Pancreas (tissue), 10 donors: ENCODE data around the gene DENND1A. TPM values are rescaled to one million over a fixed set of nuclear protein-coding genes. Genes with fewer than 3 reads are reported as not detected.

Source experiments
- ATAC-seq, 4 donors: fragments of 200-7000 bp; cut with Tn5 transposase; one replicate each; pipeline versions ENCODE4 v1.8.0 to v1.9.1; 2020; ENCODE audit warnings: mild to moderate bottlenecking in 4 of 4, moderate library complexity in 4 of 4
- DNase-seq, 6 donors: peaks; one replicate each; pipeline ENCODE4 v3.0.0-alpha.2; 2020
- FAIRE-seq: peaks from 2 replicates; lab custom pipeline; 2012; peaks lifted over from hg19 to GRCh38; lab: Jason Lieb, UNC
- H3K27ac ChIP-seq, 4 donors: fragments of 200-600 bp; sonication (generic); 1 replicate in 3 of 4; 2 replicates in 1 of 4; pipeline versions ENCODE4 v1.5.0 to v1.8.0; 2020
- H3K27me3 ChIP-seq, 4 donors: fragments of 200-600 bp; one replicate each; pipeline ENCODE4 v1.8.0; 2021
- H3K36me3 ChIP-seq, 3 donors: fragments of 200-600 bp; sonication (generic) in 1 of 3; one replicate each; pipeline versions ENCODE4 v1.5.0 to v1.8.0; 2020 to 2021
- H3K4me1 ChIP-seq, 3 donors: fragments of 200-600 bp; one replicate each; pipeline ENCODE4 v1.8.0; 2021
- H3K4me3 ChIP-seq, 4 donors: fragments of 200-600 bp; sonication (generic) in 2 of 4; one replicate each; pipeline versions ENCODE4 v1.5.0 to v1.8.0; 2020 to 2021
- H3K9me3 ChIP-seq, 4 donors: fragments of 200-600 bp; one replicate each; pipeline ENCODE4 v1.8.0; 2021
- CTCF ChIP-seq, 4 donors: fragments of 200-600 bp; sonication (generic) in 3 of 4; IDR thresholded peaks; one replicate each; pipeline versions ENCODE4 v1.5.0 to v1.8.0; 2021; ENCODE audit warnings: antibody characterized with exemption in 4 of 4
- WGBS, 2 donors: extraction: QIAGEN DNeasy Blood & Tissue Kit; methylation state at CpG; one replicate each; pipeline ENCODE4 v1.1.7; 2013; 5-methylcytosine and 5-hydroxymethylcytosine counted together
- intact Hi-C, 3 donors: fragments of 100-400 bp; cut with DNase I; formaldehyde crosslinking; loops; one replicate each; pipeline versions ENCODE4 v1.11.1 to v1.14.2; 2022
- polyA plus RNA-seq, 2 donors: library from polyadenylated mRNA; stranded (reverse); fragments of 200-250 nt; gene quantifications; one replicate each; pipeline ENCODE4 v1.2.3, GENCODE V29; 2013
- total RNA-seq, 6 donors: library from RNA; stranded (reverse); fragmentation: NEBNext Ultra II Directional in 4 of 6; extraction: Animal tissue kit (Norgen Biotek cat#: 25700) in 4 of 6; gene quantifications; one replicate each; pipeline versions ENCODE4 v1.2.1 to v1.2.4, GENCODE V29; 2021 to 2023
- donor health status: healthy with polysubstance abuse.
- donor health status: DM: no; HTN: no; CAD: no; lungs with moderate emphysema.
- donor health status: DM: no; HTN: no; CAD: no.
- donor health status: control.
- donor health status: control.
- donor health status: Bipolar disorder and iron deficiency.
- donor health status: DM: yes; HTN: yes; CAD: no.
- donor health status: DM: no; HTN: no; CAD: no.
- donor health status: DM: no; HTN: no; CAD: no.
- donor health status: DM: yes; HTN: yes; CAD: no.

Gene DENND1A
- total and polyA plus RNA-seq, 8 donors: 4.5 to 8.3 (median 5.6) TPM

GRCh38 chr9:123679330-123679987 lies 250.5 kb downstream of the DENND1A start:
- WGBS, 2 donors: 75 to 76% methylated on average over 16 of the region's 16 CpGs
- Histone ChIP-seq H3K27me3 (peaks cover 0 to 44% (median 9%) of the 10 kb centered on the region in 4 donors), H3K9me3 (no peaks in the 10 kb centered on the region), H3K4me3 (no peak overlapping the region), H3K27ac (no peak overlapping the region), H3K36me3 (no peaks in the 10 kb centered on the region), H3K4me1 (peaks cover 3 to 13% (median 7%) of the 10 kb centered on the region in 3 donors)
- no peak for DNase-seq
- FAIRE-seq: no peak
- peak in 1 of 4 donors; percentile 6 for ATAC-seq
- intact Hi-C loops: no loop called here
- TF ChIP-seq CTCF (IDR thresholded peaks at IDR 0.05): no peak

- FAIRE-seq: no peak
- WGBS, 2 donors: 19% methylated on average over 5 of the region's 5 CpGs
- no peak for DNase-seq
- Histone ChIP-seq H3K4me1 (peaks cover 3 to 13% (median 7%) of the 10 kb centered on the region in 3 donors), H3K27me3 (peaks cover 0 to 47% (median 8%) of the 10 kb centered on the region in 4 donors), H3K9me3 (no peaks in the 10 kb centered on the region), H3K27ac (no peak overlapping the region), H3K36me3 (no peaks in the 10 kb centered on the region), H3K4me3 (no peak overlapping the region)
- TF ChIP-seq CTCF (IDR thresholded peaks at IDR 0.05): no peak
- intact Hi-C loops: no loop called here
- peak in 1 of 4 donors; percentile 18 for ATAC-seq
Observed at GRCh38 chr9:123678878-123679329, 251.0 kb downstream of the DENND1A start.

GRCh38 chr9:123678038-123678877 lies 251.7 kb downstream of the DENND1A start:
- peak in 2 of 6 donors; percentile 19 to 41 for DNase-seq

GRCh38 chr9:123676869-123677268 lies 253.1 kb downstream of the DENND1A start:
- 96 to 98% methylated on average over 2 of the region's 2 CpGs for WGBS, 2 donors
- no peaks in the 10 kb centered on the region for H3K36me3 ChIP-seq
- peaks cover 5 to 56% (median 18%) of the 10 kb centered on the region in 4 donors for H3K27me3 ChIP-seq
- intact Hi-C loops: no loop called here
- H3K4me1 ChIP-seq: peaks cover 3 to 13% (median 7%) of the 10 kb centered on the region in 3 donors
- no peaks in the 10 kb centered on the region for H3K9me3 ChIP-seq
- TF ChIP-seq CTCF (IDR thresholded peaks at IDR 0.05): no peak
- DNase-seq (no peak), FAIRE-seq (no peak), ATAC-seq (no peak)
- H3K4me3 ChIP-seq: no peak overlapping the region
- H3K27ac ChIP-seq: no peak overlapping the region

More at GRCh38 chr9:123678038-123678877, 251.7 kb downstream of the DENND1A start:
- Histone ChIP-seq H3K4me3 (no peak overlapping the region), H3K27me3 (peaks cover 0 to 47% (median 10%) of the 10 kb centered on the region in 4 donors), H3K4me1 (peaks cover 3 to 13% (median 7%) of the 10 kb centered on the region in 3 donors), H3K9me3 (no peaks in the 10 kb centered on the region), H3K36me3 (no peaks in the 10 kb centered on the region), H3K27ac (no peak overlapping the region)
- intact Hi-C loops: no loop called here
- no peak for FAIRE-seq
- ATAC-seq: peak; percentile 80 to 95 (median 92)
- WGBS, 2 donors: 12 to 17% methylated on average over 15 of the region's 15 CpGs
- no peak for TF ChIP-seq CTCF (IDR thresholded peaks at IDR 0.05)
